Vagina (tissue), 2 donors: Measurements from ENCODE around the gene SPEF1. TPM values are rescaled to one million over a fixed set of nuclear protein-coding genes. Genes with fewer than 3 reads are reported as not detected.

ENCODE experiments used
- DNase-seq, 2 donors: peaks; one replicate each; pipeline ENCODE4 v3.0.0-alpha.2; 2017; ENCODE audit errors: extremely low spot score in 2 of 2
- H3K27ac ChIP-seq: fragments of 200-600 bp; sonication (generic); one replicate; pipeline ENCODE4 v1.5.1; 2019
- H3K27me3 ChIP-seq: fragments of 200-600 bp; sonication (generic); one replicate; pipeline ENCODE4 v1.5.1; 2019
- H3K36me3 ChIP-seq, 2 donors: fragments of 200-600 bp; sonication (generic); one replicate each; pipeline ENCODE4 v1.5.1; 2017 to 2019
- H3K4me1 ChIP-seq: fragments of 200-600 bp; sonication (generic); one replicate; pipeline ENCODE4 v1.5.1; 2019
- H3K4me3 ChIP-seq, 2 donors: fragments of 200-600 bp; sonication (generic); 1 replicate in 1 of 2; 2 replicates in 1 of 2; pipeline ENCODE4 v1.5.1; 2016 to 2019
- H3K9me3 ChIP-seq: fragments of 200-600 bp; sonication (generic); one replicate; pipeline ENCODE4 v1.5.1; 2019
- CTCF ChIP-seq, 3 experiments: fragments of 450-650 bp in 2 of 3; fragments of 200-600 bp in 1 of 3; sonication (generic) in 1 of 3; IDR thresholded peaks; one replicate each; pipeline ENCODE4 v1.5.1; 2017 to 2019; ENCODE audit warnings: antibody characterized with exemption in 3 of 3, mild to moderate bottlenecking in 2 of 3, moderate library complexity in 2 of 3
- POLR2A ChIP-seq, 2 donors: fragments of 450-650 bp; IDR thresholded peaks; one replicate each; pipeline ENCODE4 v1.6.1; 2017; ENCODE audit warnings: antibody characterized with exemption in 2 of 2, mild to moderate bottlenecking in 2 of 2, moderate library complexity in 2 of 2
- POLR2AphosphoS5 ChIP-seq, 2 donors: sonication (generic); formaldehyde crosslinking; IDR thresholded peaks; one replicate each; pipeline ENCODE4 v1.9.0; 2017; ENCODE audit warnings: antibody characterized with exemption in 2 of 2, mild to moderate bottlenecking in 2 of 2, low read depth in 1 of 2; ENCODE audit not compliant: insufficient read depth in 1 of 2
- intact Hi-C: fragments of 100-400 bp; cut with DNase I; formaldehyde crosslinking; loops from one replicate; pipeline ENCODE4 v1.15.1; 2023
- total RNA-seq: library from RNA; depleted of rRNA; stranded (reverse); fragments of >200 nt; gene quantifications from one replicate; pipeline ENCODE4 v1.2.3, GENCODE V29; 2016

Gene SPEF1
- total RNA-seq, 1 donor from 2014 or later, result not detected

- no peaks in the 10 kb centered on the region for H3K4me1 ChIP-seq
- peaks cover 0 to 12% of the 10 kb centered on the region in 2 donors for H3K36me3 ChIP-seq
- peak overlapping the region; percentile 3 to 33 for H3K4me3 ChIP-seq
- DNase-seq, result no peak
- no peak overlapping the region for H3K27ac ChIP-seq
- no peaks in the 10 kb centered on the region for H3K27me3 ChIP-seq
- TF ChIP-seq POLR2A (IDR thresholded peaks at IDR 0.05) (no peak), CTCF (IDR thresholded peaks at IDR 0.05) (no peak), POLR2AphosphoS5 (IDR thresholded peaks at IDR 0.05; ENCODE audit: insufficient read depth in 1 of 2, low read depth in 1 of 2) (no peak)
- H3K9me3 ChIP-seq, result no peaks in the 10 kb centered on the region
- intact Hi-C loops, result no loop called here
Measured at GRCh38 chr20:3751675-3752385, 29.4 kb downstream of the SPEF1 start.

GRCh38 chr20:3751305-3751674 is 30.0 kb downstream of the SPEF1 start:
- no peak for TF ChIP-seq POLR2A (IDR thresholded peaks at IDR 0.05)
- no peak for TF ChIP-seq CTCF (IDR thresholded peaks at IDR 0.05)
- TF ChIP-seq POLR2AphosphoS5 (IDR thresholded peaks at IDR 0.05; ENCODE audit: insufficient read depth in 1 of 2, low read depth in 1 of 2), result no peak
- H3K4me1 ChIP-seq, result no peaks in the 10 kb centered on the region
- H3K36me3 ChIP-seq, result peaks cover 0 to 12% of the 10 kb centered on the region in 2 donors
- H3K27ac ChIP-seq, result no peak overlapping the region
- intact Hi-C loops, result no loop called here
- H3K4me3 ChIP-seq, result peak overlapping the region; percentile 3 to 33
- no peaks in the 10 kb centered on the region for H3K27me3 ChIP-seq
- DNase-seq, result no peak
- H3K9me3 ChIP-seq, result no peaks in the 10 kb centered on the region

- H3K27ac ChIP-seq, result no peak overlapping the region
- intact Hi-C loops, result no loop called here
- H3K36me3 ChIP-seq, result peaks cover 0 to 12% of the 10 kb centered on the region in 2 donors
- TF ChIP-seq POLR2A (IDR thresholded peaks at IDR 0.05), result no peak
- no peak for TF ChIP-seq POLR2AphosphoS5 (IDR thresholded peaks at IDR 0.05; ENCODE audit: insufficient read depth in 1 of 2, low read depth in 1 of 2)
- TF ChIP-seq CTCF (IDR thresholded peaks at IDR 0.05), result peak in 1 of 3 experiments; percentile 39
- H3K4me3 ChIP-seq, result no peak overlapping the region
- H3K9me3 ChIP-seq, result no peaks in the 10 kb centered on the region
- no peaks in the 10 kb centered on the region for H3K27me3 ChIP-seq
- peaks cover 4% of the 10 kb centered on the region for H3K4me1 ChIP-seq
- DNase-seq, result no peak
Measured at GRCh38 chr20:3749689-3750531, 31.3 kb downstream of the SPEF1 start.

- Histone ChIP-seq H3K9me3 (no peaks in the 10 kb centered on the region), H3K4me1 (peaks cover 8% of the 10 kb centered on the region), H3K27ac (no peak overlapping the region), H3K4me3 (no peak overlapping the region), H3K36me3 (peaks cover 0 to 12% of the 10 kb centered on the region in 2 donors), H3K27me3 (no peaks in the 10 kb centered on the region)
- TF ChIP-seq POLR2A (IDR thresholded peaks at IDR 0.05), result no peak
- no peak for TF ChIP-seq CTCF (IDR thresholded peaks at IDR 0.05)
- no peak for TF ChIP-seq POLR2AphosphoS5 (IDR thresholded peaks at IDR 0.05; ENCODE audit: insufficient read depth in 1 of 2, low read depth in 1 of 2)
- DNase-seq, result no peak
- intact Hi-C loops, result no loop called here
Measured at GRCh38 chr20:3749087-3749688, 32.1 kb downstream of the SPEF1 start.
